ENCODE data around the gene FGD6.
"Not testable (repeated sequence)": the region's sequence is repeated elsewhere in the genome, so short reads cannot be mapped to it uniquely, and the experiment has no call there.

The FGD6 gene

GRCh38 chr12:95126076-95126475 lies 91.2 kb downstream of the FGD6 start:
- no peak for DNase-seq (ENCODE audit: low read depth)

- no peak for DNase-seq (ENCODE audit: low read depth)
Measured at GRCh38 chr12:95124106-95124505, 93.2 kb downstream of the FGD6 start.

- no peak for DNase-seq (ENCODE audit: low read depth)
Measured at GRCh38 chr12:95118788-95119179, 98.5 kb downstream of the FGD6 start.

- DNase-seq (ENCODE audit: low read depth), result peak; percentile 62
Measured at GRCh38 chr12:95118138-95118787, 99.0 kb downstream of the FGD6 start.

GRCh38 chr12:95117178-95117599 lies 100.1 kb downstream of the FGD6 start:
- DNase-seq (ENCODE audit: low read depth), result peak; percentile 65

GRCh38 chr12:95116773-95117172 lies 100.5 kb downstream of the FGD6 start:
- no peak for DNase-seq (ENCODE audit: low read depth)

GRCh38 chr12:95116341-95116740 lies 100.9 kb downstream of the FGD6 start:
- no peak for DNase-seq (ENCODE audit: low read depth)

- no peak for DNase-seq (ENCODE audit: low read depth)
Measured at GRCh38 chr12:95115641-95116040, 101.6 kb downstream of the FGD6 start.

GRCh38 chr12:95114766-95115405 lies 102.4 kb downstream of the FGD6 start:
- DNase-seq (ENCODE audit: low read depth), result no peak

GRCh38 chr12:95107362-95107761 lies 109.9 kb downstream of the FGD6 start:
- DNase-seq (ENCODE audit: low read depth), result no peak

- DNase-seq (ENCODE audit: low read depth), result no peak
Measured at GRCh38 chr12:95105540-95105939, 111.7 kb downstream of the FGD6 start.

GRCh38 chr12:95104919-95105452 lies 112.3 kb downstream of the FGD6 start:
- no peak for DNase-seq (ENCODE audit: low read depth)

GRCh38 chr12:95102916-95103671 lies 114.2 kb downstream of the FGD6 start:
- DNase-seq (ENCODE audit: low read depth), result peak; percentile 87

GRCh38 chr12:95101957-95102356 lies 115.3 kb downstream of the FGD6 start:
- not testable (repeated sequence) for DNase-seq (ENCODE audit: low read depth)

GRCh38 chr12:95100264-95101190 lies 116.7 kb downstream of the FGD6 start:
- no peak for DNase-seq (ENCODE audit: low read depth)

- no peak for DNase-seq (ENCODE audit: low read depth)
Measured at GRCh38 chr12:95099270-95099790, 117.9 kb downstream of the FGD6 start.

- peak; percentile 21 for DNase-seq (ENCODE audit: low read depth)
Measured at GRCh38 chr12:95096852-95097251, 120.4 kb downstream of the FGD6 start.

- DNase-seq (ENCODE audit: low read depth), result no peak
Measured at GRCh38 chr12:95096378-95096777, 120.9 kb downstream of the FGD6 start.

- not testable (repeated sequence) for DNase-seq (ENCODE audit: low read depth)
Measured at GRCh38 chr12:95095866-95096265, 121.4 kb downstream of the FGD6 start.

GRCh38 chr12:95089462-95089861 lies 127.8 kb downstream of the FGD6 start:
- DNase-seq (ENCODE audit: low read depth), result no peak

- DNase-seq (ENCODE audit: low read depth), result peak; percentile 20
Measured at GRCh38 chr12:95088379-95088778, 128.9 kb downstream of the FGD6 start.
